ENCODE results near the gene IQCM. TPM values are rescaled to one million over a fixed set of nuclear protein-coding genes. Genes with fewer than 3 reads are reported as not detected.

The IQCM gene
- total RNA-seq, 1 experiment from 2014 or later: 0.11 TPM

- TF ChIP-seq, protein P1, sequence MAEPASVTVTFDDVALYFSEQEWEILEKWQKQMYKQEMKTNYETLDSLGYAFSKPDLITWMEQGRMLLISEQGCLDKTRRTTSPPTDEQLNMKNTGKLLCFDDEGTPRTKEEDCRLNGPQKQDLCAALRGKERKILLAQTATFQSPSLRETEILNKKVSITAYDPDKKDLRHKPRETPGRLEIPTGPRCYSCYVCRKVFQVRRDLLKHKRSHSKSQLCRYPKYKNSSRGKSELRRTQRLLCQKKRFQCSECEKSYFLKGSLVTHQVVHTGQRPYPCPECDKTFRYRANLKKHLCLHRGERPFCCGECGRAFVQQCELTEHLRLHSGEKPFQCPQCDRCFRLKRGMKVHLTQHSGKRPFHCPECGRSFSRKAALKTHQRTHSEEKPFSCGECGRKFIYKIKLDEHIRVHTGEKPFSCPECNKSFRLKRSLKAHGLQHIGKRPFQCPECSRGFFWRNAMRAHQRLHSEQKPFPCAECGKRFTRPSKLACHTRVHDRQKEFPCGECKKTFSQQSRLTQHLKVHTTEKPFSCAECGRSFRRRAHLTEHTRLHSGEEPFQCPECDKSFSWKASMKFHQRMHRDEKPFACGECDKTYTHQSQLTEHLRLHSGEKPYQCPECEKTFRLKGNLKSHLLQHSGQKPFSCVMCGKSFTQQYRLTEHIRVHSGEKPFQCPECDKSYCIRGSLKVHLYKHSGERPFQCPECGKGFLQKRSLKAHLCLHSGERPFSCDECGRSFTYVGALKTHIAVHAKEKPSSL (CRISPR knock-in tag; conservative IDR thresholded peaks at IDR 0.05): no peak
Observed at GRCh38 chr4:149754526-149754925, 61.1 kb downstream of the IQCM start (continued).

- Mint-ChIP-seq H3K27me3 (ENCODE audit: low read depth) (no peaks in the 10 kb centered on the region), H3K4me1 (peaks cover 3% of the 10 kb centered on the region), H3K4me3 (no peak overlapping the region), H3K27ac (no peak overlapping the region), H3K9me3 (no peaks in the 10 kb centered on the region), H3K36me3 (no peaks in the 10 kb centered on the region)
- ATAC-seq: no peak
- TF ChIP-seq ZSCAN18 (CRISPR knock-in tag; IDR thresholded peaks at IDR 0.05) (no peak), NR2C2 (CRISPR knock-in tag; IDR thresholded peaks at IDR 0.05) (no peak), NFE2L1 (CRISPR knock-in tag; IDR thresholded peaks at IDR 0.05) (no peak), ARID4B (CRISPR knock-in tag; IDR thresholded peaks at IDR 0.05; ENCODE audit: borderline replicate concordance) (no peak), NR1H2 (CRISPR knock-in tag; IDR thresholded peaks at IDR 0.05) (no peak)
- TF ChIP-seq, protein P2, sequence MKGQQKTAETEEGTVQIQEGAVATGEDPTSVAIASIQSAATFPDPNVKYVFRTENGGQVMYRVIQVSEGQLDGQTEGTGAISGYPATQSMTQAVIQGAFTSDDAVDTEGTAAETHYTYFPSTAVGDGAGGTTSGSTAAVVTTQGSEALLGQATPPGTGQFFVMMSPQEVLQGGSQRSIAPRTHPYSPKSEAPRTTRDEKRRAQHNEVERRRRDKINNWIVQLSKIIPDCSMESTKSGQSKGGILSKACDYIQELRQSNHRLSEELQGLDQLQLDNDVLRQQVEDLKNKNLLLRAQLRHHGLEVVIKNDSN (CRISPR knock-in tag; IDR thresholded peaks at IDR 0.05): no peak
- TF ChIP-seq, protein P3, sequence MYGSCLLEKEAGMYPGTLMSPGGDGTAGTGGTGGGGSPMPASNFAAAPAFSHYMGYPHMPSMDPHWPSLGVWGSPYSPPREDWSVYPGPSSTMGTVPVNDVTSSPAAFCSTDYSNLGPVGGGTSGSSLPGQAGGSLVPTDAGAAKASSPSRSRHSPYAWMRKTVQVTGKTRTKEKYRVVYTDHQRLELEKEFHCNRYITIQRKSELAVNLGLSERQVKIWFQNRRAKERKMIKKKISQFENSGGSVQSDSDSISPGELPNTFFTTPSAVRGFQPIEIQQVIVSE (CRISPR knock-in tag; IDR thresholded peaks at IDR 0.05; ENCODE audit: borderline replicate concordance): no peak
- no peak for DNase-seq (ENCODE audit: low spot score)
- ChIA-PET CTCF (no interaction called here), POLR2A (no interaction called here)
Observed at GRCh38 chr4:149752729-149753128, 62.9 kb downstream of the IQCM start.

DNA sequence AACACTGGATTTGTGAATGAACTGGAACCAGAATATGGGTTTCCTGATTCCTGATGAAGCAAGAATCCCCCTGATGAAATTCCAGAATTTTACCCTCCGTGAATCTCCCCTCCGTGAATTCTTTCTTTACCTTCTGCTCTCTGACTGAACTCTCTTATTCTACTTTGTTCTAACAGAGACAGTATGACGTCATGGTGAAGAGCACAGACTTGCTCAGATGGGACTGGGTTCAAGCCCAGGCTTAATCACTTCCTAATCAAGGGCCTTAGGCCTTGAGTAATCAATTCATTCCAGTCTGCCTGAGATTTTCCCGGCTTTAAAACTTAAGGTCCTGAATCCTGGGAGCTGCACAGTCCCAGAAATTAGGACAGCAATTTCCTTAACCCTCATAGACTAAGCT is 64.5 kb downstream of the IQCM start:
- no peaks in the 10 kb centered on the region for H3K27me3 Mint-ChIP-seq (ENCODE audit: low read depth)
- POLR2A ChIA-PET: no interaction called here
- no peaks in the 10 kb centered on the region for H3K36me3 Mint-ChIP-seq
- H3K9me3 Mint-ChIP-seq: no peaks in the 10 kb centered on the region
- no peak overlapping the region for H3K4me3 Mint-ChIP-seq
- H3K4me1 Mint-ChIP-seq: peaks cover 3% of the 10 kb centered on the region
- no peak overlapping the region for H3K27ac Mint-ChIP-seq
- CTCF ChIA-PET: no interaction called here
- ATAC-seq (no peak; the same call in 1 of the 2 replicates), DNase-seq (ENCODE audit: low spot score) (no peak)
- TF ChIP-seq, protein P4, sequence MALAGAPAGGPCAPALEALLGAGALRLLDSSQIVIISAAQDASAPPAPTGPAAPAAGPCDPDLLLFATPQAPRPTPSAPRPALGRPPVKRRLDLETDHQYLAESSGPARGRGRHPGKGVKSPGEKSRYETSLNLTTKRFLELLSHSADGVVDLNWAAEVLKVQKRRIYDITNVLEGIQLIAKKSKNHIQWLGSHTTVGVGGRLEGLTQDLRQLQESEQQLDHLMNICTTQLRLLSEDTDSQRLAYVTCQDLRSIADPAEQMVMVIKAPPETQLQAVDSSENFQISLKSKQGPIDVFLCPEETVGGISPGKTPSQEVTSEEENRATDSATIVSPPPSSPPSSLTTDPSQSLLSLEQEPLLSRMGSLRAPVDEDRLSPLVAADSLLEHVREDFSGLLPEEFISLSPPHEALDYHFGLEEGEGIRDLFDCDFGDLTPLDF (CRISPR knock-in tag; IDR thresholded peaks at IDR 0.05): no peak
- TF ChIP-seq ELF4 (CRISPR knock-in tag; IDR thresholded peaks at IDR 0.05; ENCODE audit: low read depth) (no peak), TEAD1 (CRISPR knock-in tag; IDR thresholded peaks at IDR 0.05) (no peak), MYBL2 (CRISPR knock-in tag; IDR thresholded peaks at IDR 0.05) (no peak), STAT6 (CRISPR knock-in tag; conservative IDR thresholded peaks at IDR 0.05; ENCODE audit: low read depth) (no peak), ZNF416 (CRISPR knock-in tag; IDR thresholded peaks at IDR 0.05) (no peak), ATF1 (CRISPR knock-in tag; IDR thresholded peaks at IDR 0.05) (no peak), CREM (CRISPR knock-in tag; IDR thresholded peaks at IDR 0.05) (no peak)
- TF ChIP-seq, protein P5, sequence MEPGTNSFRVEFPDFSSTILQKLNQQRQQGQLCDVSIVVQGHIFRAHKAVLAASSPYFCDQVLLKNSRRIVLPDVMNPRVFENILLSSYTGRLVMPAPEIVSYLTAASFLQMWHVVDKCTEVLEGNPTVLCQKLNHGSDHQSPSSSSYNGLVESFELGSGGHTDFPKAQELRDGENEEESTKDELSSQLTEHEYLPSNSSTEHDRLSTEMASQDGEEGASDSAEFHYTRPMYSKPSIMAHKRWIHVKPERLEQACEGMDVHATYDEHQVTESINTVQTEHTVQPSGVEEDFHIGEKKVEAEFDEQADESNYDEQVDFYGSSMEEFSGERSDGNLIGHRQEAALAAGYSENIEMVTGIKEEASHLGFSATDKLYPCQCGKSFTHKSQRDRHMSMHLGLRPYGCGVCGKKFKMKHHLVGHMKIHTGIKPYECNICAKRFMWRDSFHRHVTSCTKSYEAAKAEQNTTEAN (CRISPR knock-in tag; IDR thresholded peaks at IDR 0.05): no peak
- TF ChIP-seq, protein P6, sequence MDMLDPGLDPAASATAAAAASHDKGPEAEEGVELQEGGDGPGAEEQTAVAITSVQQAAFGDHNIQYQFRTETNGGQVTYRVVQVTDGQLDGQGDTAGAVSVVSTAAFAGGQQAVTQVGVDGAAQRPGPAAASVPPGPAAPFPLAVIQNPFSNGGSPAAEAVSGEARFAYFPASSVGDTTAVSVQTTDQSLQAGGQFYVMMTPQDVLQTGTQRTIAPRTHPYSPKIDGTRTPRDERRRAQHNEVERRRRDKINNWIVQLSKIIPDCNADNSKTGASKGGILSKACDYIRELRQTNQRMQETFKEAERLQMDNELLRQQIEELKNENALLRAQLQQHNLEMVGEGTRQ (CRISPR knock-in tag; IDR thresholded peaks at IDR 0.05): no peak
